Neural cell (in vitro differentiated cells): Measurements from ENCODE around the gene PDCD1.

ENCODE experiments used
- CTCF ChIP-seq: fragments of 450-650 bp; IDR thresholded peaks from 2 replicates; pipeline ENCODE4 v1.5.1; 2014; ENCODE audit warnings: antibody characterized with exemption, mild to moderate bottlenecking, moderate library complexity; ENCODE audit not compliant: poor library complexity, severe bottlenecking
- EP300 ChIP-seq: fragments of 450-650 bp; conservative IDR thresholded peaks from 2 replicates; pipeline ENCODE4 v1.6.1; 2014; ENCODE audit warnings: antibody characterized with exemption, mild to moderate bottlenecking, moderate library complexity; ENCODE audit not compliant: poor library complexity, severe bottlenecking
- EZH2 ChIP-seq: fragments of 200-600, 300-800 bp; shearing (Covaris generic), sonication (generic); IDR thresholded peaks from 2 replicates; pipeline ENCODE4 v1.6.1; 2014; ENCODE audit warnings: antibody characterized with exemption, low read length, borderline replicate concordance, mild to moderate bottlenecking; ENCODE audit not compliant: insufficient read depth, poor library complexity, severe bottlenecking
- MXI1 ChIP-seq: fragments of 450-650 bp; conservative IDR thresholded peaks from 2 replicates; pipeline ENCODE4 v1.6.1; 2014; ENCODE audit warnings: antibody characterized with exemption, mild to moderate bottlenecking; ENCODE audit not compliant: poor library complexity, severe bottlenecking

- TF ChIP-seq CTCF = no peak
- no peak for TF ChIP-seq EZH2
- TF ChIP-seq MXI1 = no peak
- no peak for TF ChIP-seq EP300
Measured at GRCh38 chr2:241810307-241811200, 48.1 kb downstream of the PDCD1 start.
